Ovary (tissue), 3 donors: ENCODE measurements around the gene FARP2.

Source experiments
- EP300 ChIP-seq: sonication (generic); formaldehyde crosslinking; IDR thresholded peaks from one replicate; pipeline ENCODE4 v1.6.1; 2017; ENCODE audit warnings: antibody characterized with exemption
- POLR2A ChIP-seq: fragments of 450-650 bp; IDR thresholded peaks from one replicate; pipeline ENCODE4 v1.6.1; 2017; ENCODE audit warnings: antibody characterized with exemption, mild to moderate bottlenecking, moderate library complexity
- TF ChIP-seq, protein P1 (sequence below), 3 donors: fragments of 450-650 bp in 2 of 3; fragments of 200-600 bp in 1 of 3; IDR thresholded peaks; one replicate each; pipeline versions ENCODE4 v1.5.1 to v1.8.0; 2016 to 2022; ENCODE audit warnings: antibody characterized with exemption in 3 of 3, mild to moderate bottlenecking in 1 of 3
- donor health status: DM: no; HTN: no; CAD: no.

- TF ChIP-seq, protein P1, sequence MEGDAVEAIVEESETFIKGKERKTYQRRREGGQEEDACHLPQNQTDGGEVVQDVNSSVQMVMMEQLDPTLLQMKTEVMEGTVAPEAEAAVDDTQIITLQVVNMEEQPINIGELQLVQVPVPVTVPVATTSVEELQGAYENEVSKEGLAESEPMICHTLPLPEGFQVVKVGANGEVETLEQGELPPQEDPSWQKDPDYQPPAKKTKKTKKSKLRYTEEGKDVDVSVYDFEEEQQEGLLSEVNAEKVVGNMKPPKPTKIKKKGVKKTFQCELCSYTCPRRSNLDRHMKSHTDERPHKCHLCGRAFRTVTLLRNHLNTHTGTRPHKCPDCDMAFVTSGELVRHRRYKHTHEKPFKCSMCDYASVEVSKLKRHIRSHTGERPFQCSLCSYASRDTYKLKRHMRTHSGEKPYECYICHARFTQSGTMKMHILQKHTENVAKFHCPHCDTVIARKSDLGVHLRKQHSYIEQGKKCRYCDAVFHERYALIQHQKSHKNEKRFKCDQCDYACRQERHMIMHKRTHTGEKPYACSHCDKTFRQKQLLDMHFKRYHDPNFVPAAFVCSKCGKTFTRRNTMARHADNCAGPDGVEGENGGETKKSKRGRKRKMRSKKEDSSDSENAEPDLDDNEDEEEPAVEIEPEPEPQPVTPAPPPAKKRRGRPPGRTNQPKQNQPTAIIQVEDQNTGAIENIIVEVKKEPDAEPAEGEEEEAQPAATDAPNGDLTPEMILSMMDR (IDR thresholded peaks at IDR 0.05) = no peak
- no peak for TF ChIP-seq POLR2A
- TF ChIP-seq EP300 = no peak
Measured at GRCh38 chr2:241356871-241357260, 781 bp downstream of the FARP2 start.
